Measurements from ENCODE around the gene RNF34. TPM values are rescaled to one million over a fixed set of nuclear protein-coding genes. Genes with fewer than 3 reads are reported as not detected.
A peak's percentile ranks its signal among the peaks of the same experiment; 100 is the strongest.

Gene RNF34
- total and polyA plus RNA-seq, 2 of the 13 experiments (the other 11 are each of a cell fraction or from before 2014, with no cell fraction given), result 36.8 to 53.2 TPM

- TF ChIP-seq ZNF138 (CRISPR knock-in tag; IDR thresholded peaks at IDR 0.05; ENCODE audit: low read depth), result no peak
- TF ChIP-seq PAX8 (CRISPR knock-in tag; IDR thresholded peaks at IDR 0.05; ENCODE audit: borderline replicate concordance), result no peak
- peak; percentile 38 for TF ChIP-seq TEAD3 (CRISPR knock-in tag; optimal IDR thresholded peaks at IDR 0.05; ENCODE audit: borderline replicate concordance)
- no peak for TF ChIP-seq ZNF33B (CRISPR knock-in tag; IDR thresholded peaks at IDR 0.05)
- TF ChIP-seq HIVEP1 (CRISPR knock-in tag; IDR thresholded peaks at IDR 0.05), result no peak
- TF ChIP-seq AHR (CRISPR knock-in tag; IDR thresholded peaks at IDR 0.05), result no peak
- TF ChIP-seq ELF1 (CRISPR knock-in tag; IDR thresholded peaks at IDR 0.05), result no peak
- TF ChIP-seq ZBTB42 (CRISPR knock-in tag; IDR thresholded peaks at IDR 0.05), result no peak
- no peak for TF ChIP-seq ZNF180 (CRISPR knock-in tag; IDR thresholded peaks at IDR 0.05; ENCODE audit: borderline replicate concordance, low read depth)
- no peak for TF ChIP-seq HNRNPH1 (optimal IDR thresholded peaks at IDR 0.05; ENCODE audit: low read depth, low read length)
- no peak for TF ChIP-seq ZNF280B (CRISPR knock-in tag; IDR thresholded peaks at IDR 0.05; ENCODE audit: borderline replicate concordance)
- peak; percentile 98 for TF ChIP-seq ZNF652 (CRISPR knock-in tag; IDR thresholded peaks at IDR 0.05; ENCODE audit: borderline replicate concordance, low read depth)
- TF ChIP-seq CENPX (CRISPR knock-in tag; IDR thresholded peaks at IDR 0.05), result no peak
- no peak for TF ChIP-seq ATF6 (CRISPR knock-in tag; conservative IDR thresholded peaks at IDR 0.05)
- TF ChIP-seq ZNF878 (CRISPR knock-in tag; IDR thresholded peaks at IDR 0.05), result no peak
- no peak for TF ChIP-seq DZIP1 (CRISPR knock-in tag; IDR thresholded peaks at IDR 0.05)
- TF ChIP-seq HNF4A (CRISPR knock-in tag; IDR thresholded peaks at IDR 0.05), result no peak
- no peak for TF ChIP-seq ZBTB2 (CRISPR knock-in tag; IDR thresholded peaks at IDR 0.05; ENCODE audit: low read depth)
- TF ChIP-seq PCBP2 (optimal IDR thresholded peaks at IDR 0.05; ENCODE audit: low read depth, low read length, poor library complexity, severe bottlenecking), result no peak
- 0 out of 2 replicates have a peak, but pooled peaks have one; percentile 31 for TF ChIP-seq SPEN (CRISPR knock-in tag; IDR thresholded peaks at IDR 0.05; ENCODE audit: low read depth)
- no peak for TF ChIP-seq XBP1 (CRISPR knock-in tag; IDR thresholded peaks at IDR 0.05)
- no peak for TF ChIP-seq ZNF256 (CRISPR knock-in tag; conservative IDR thresholded peaks at IDR 0.05)
- TF ChIP-seq ZNF17 (CRISPR knock-in tag; IDR thresholded peaks at IDR 0.05), result no peak
These were observed 22.9 kb upstream of the RNF34 start (continued) for GRCh38 chr12:121376754-121377697.
